Measurements from ENCODE around the gene AKR1C2.
"Not testable (repeated sequence)": the region's sequence is repeated elsewhere in the genome, so short reads cannot be mapped to it uniquely, and the experiment has no call there.

DNA sequence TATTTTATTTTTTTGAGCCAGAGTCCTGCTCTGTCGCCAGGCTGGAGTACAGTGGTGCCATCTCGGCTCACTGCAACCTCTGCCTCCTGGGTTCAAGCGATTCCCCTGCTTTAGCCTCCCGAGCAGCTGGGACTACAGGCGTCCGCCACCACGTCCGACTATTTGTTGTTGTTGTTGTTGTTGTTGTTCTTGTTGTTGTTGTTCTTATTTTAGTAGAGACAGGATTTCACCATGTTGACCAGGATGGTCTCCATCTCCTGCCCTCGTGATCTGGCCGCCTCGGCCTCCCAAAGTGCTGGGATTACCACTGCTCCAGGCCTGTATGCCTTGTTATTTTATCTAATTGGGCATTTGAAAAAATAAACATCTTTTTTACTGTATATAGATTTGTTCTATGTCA lies 42.1 kb downstream of the AKR1C2 start:
- TF ChIP-seq, protein P1, sequence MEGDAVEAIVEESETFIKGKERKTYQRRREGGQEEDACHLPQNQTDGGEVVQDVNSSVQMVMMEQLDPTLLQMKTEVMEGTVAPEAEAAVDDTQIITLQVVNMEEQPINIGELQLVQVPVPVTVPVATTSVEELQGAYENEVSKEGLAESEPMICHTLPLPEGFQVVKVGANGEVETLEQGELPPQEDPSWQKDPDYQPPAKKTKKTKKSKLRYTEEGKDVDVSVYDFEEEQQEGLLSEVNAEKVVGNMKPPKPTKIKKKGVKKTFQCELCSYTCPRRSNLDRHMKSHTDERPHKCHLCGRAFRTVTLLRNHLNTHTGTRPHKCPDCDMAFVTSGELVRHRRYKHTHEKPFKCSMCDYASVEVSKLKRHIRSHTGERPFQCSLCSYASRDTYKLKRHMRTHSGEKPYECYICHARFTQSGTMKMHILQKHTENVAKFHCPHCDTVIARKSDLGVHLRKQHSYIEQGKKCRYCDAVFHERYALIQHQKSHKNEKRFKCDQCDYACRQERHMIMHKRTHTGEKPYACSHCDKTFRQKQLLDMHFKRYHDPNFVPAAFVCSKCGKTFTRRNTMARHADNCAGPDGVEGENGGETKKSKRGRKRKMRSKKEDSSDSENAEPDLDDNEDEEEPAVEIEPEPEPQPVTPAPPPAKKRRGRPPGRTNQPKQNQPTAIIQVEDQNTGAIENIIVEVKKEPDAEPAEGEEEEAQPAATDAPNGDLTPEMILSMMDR (IDR thresholded peaks at IDR 0.05), result not testable (repeated sequence)
- TF ChIP-seq POLR2A, EP300 (IDR thresholded peaks at IDR 0.05): not testable (repeated sequence)
